GM10248 (cell line): ENCODE results near the gene PSD.

Experiments
- CTCF ChIA-PET: fragments of 300-600 bp; sonication (Branson Sonifier 250); formaldehyde crosslinking; extraction: SDS; loops from one replicate; lab custom pipeline; 2021; ENCODE audit warnings: antibody characterized with exemption; lab: Yijun Ruan, JAX
- POLR2A ChIA-PET: fragments of 350-650 bp; sonication (Branson Sonifier 250); formaldehyde crosslinking; extraction: SDS; loops from one replicate; lab custom pipeline; 2020; ENCODE audit warnings: antibody characterized with exemption; lab: Yijun Ruan, JAX
- DNase-seq: peaks from one replicate; pipeline ENCODE4 v3.0.0; 2012; ENCODE audit errors: extremely low spot score
- CTCF ChIP-seq: IDR thresholded peaks from 2 replicates; pipeline ENCODE4 v1.5.1; 2012; ENCODE audit warnings: mild to moderate bottlenecking, low read depth; ENCODE audit errors: extremely low read depth, missing control alignments, control extremely low read depth

PSD gene

GRCh38 chr10:102393411-102394078, 25.0 kb downstream of the PSD start:
- no peak for DNase-seq
- peak; percentile 79 for TF ChIP-seq CTCF
- ChIA-PET POLR2A (interaction anchor here (0.6 to 2.2 kb wide), 5 partner anchors 31 to 597 kb away, joined by 3 to 7 read pairs (median 3); partner anchors contain the start of gene GBF1), CTCF (interaction anchor here (0.7 to 9.6 kb wide), 37 partner anchors 9 to 256 kb away, joined by 3 to 213 read pairs (median 5); partner anchors contain the start of genes CUEDC2, ELOVL3, FBXL15 and PSD)

GRCh38 chr10:102392306-102392705, 26.3 kb downstream of the PSD start:
- TF ChIP-seq CTCF, result no peak
- POLR2A ChIA-PET, result interaction anchor here (0.6 kb wide), 1 partner anchor 31 kb away, joined by 6 read pairs; no protein-coding TSS in a partner anchor
- CTCF ChIA-PET, result interaction anchor here (0.9 to 9.6 kb wide), 12 partner anchors 8 to 191 kb away, joined by 3 to 213 read pairs (median 13); partner anchors contain the start of genes ELOVL3 and FBXL15
- DNase-seq, result no peak

- TF ChIP-seq CTCF, result no peak
- DNase-seq, result no peak
- CTCF ChIA-PET, result interaction anchor here (1.0 to 2.0 kb wide), 4 partner anchors 10 to 159 kb away, joined by 3 to 6 read pairs (median 4); no protein-coding TSS in a partner anchor
- POLR2A ChIA-PET, result interaction anchor here (0.7 kb wide), 1 partner anchor 13 kb away, joined by 3 read pairs; no protein-coding TSS in a partner anchor
Measured at GRCh38 chr10:102389894-102390293, 28.7 kb downstream of the PSD start.

- ChIA-PET POLR2A (interaction anchor here (0.5 to 0.9 kb wide), 4 partner anchors 13 to 140 kb away, joined by 3 to 4 read pairs (median 3); partner anchors contain the start of gene GBF1), CTCF (interaction anchor here (0.8 to 7.9 kb wide), 20 partner anchors 9 to 216 kb away, joined by 3 to 71 read pairs (median 5); partner anchors contain the start of genes ELOVL3, FBXL15 and NFKB2)
- no peak for TF ChIP-seq CTCF
- no peak for DNase-seq
Measured at GRCh38 chr10:102384606-102385429, 33.8 kb downstream of the PSD start.

- DNase-seq, result no peak
- TF ChIP-seq CTCF, result no peak
- ChIA-PET POLR2A (no interaction called here), CTCF (interaction anchor here (1.0 to 7.9 kb wide), 18 partner anchors 9 to 215 kb away, joined by 3 to 71 read pairs (median 6); partner anchors contain the start of genes ELOVL3, FBXL15 and NFKB2)
Measured at GRCh38 chr10:102384053-102384452, 34.5 kb downstream of the PSD start.

GRCh38 chr10:102382871-102383270, 35.7 kb downstream of the PSD start:
- ChIA-PET CTCF (interaction anchor here (0.8 to 7.9 kb wide), 12 partner anchors 10 to 214 kb away, joined by 3 to 71 read pairs (median 12); partner anchors contain the start of genes ELOVL3, FBXL15 and NFKB2), POLR2A (no interaction called here)
- TF ChIP-seq CTCF, result no peak
- no peak for DNase-seq
